ENCODE data around the gene OR2H1.

OR2H1 gene

DNA sequence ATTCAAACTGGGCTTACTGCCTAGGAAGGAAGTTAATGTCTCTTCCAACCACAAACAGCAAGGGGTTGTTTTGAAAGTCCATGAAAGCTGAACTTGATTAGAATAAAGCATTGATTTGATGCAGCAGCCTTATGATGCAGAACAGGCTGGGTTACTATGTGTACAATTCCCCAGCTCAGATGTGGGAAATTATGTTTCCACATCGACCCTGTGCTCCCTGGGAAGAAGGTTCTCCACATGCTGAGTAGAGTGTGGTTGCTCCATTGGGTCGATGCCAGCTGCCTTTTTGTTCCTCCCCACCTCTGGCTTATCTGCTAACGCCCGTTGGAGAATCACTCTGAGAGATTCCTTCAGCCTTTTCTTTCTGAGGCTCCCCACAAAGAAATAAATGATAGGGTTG, 29.6 kb downstream of the OR2H1 start:
- no peak for FAIRE-seq

- FAIRE-seq: no peak
These were observed 30.2 kb downstream of the OR2H1 start for GRCh38 chr6:29487131-29487530.

GRCh38 chr6:29487660-29488059, 30.7 kb downstream of the OR2H1 start, which contains the start of gene MAS1L:
Gene MAS1L (minus strand): TSS chr6:29487956. CDS start chr6:29487902, 54 bp downstream.
- no peak for FAIRE-seq

DNA sequence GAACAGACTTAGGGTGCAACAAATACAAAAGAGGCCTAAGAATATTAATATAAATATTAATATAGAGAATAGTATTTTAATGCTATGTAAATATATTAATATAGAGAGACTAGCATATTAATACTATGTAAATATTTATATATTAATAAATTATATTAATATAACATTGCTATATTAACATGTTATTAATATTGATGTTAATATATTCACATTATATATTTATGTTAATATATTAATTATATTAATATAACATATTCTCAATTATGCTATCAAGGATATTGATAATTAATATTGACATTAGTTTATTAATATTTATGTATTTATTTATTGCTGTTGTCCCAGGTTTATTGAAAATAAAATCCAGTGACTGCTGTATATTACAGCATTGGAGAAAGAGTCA, 31.9 kb downstream of the OR2H1 start:
- peak; percentile 62 for FAIRE-seq

GRCh38 chr6:29489286-29489685, 32.3 kb downstream of the OR2H1 start:
- FAIRE-seq: no peak

DNA sequence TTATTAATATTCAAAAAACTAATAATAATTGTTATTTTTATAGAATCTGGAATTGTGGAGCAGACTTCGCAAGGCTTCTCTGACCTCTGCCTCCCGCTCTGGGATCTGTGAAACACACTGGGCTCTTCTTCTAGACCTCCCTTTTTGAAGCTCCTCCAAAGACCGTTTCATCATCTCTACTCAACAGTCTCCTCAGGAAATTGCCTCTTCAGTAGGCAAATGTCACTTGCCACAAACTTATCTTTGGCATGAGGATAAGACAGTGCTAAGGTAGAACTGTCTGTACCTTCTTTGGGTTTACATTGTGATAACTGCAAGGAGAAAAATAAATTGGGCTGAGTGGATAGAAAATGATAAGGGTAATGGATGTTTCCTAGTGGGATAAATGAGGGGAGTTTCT, 33.1 kb downstream of the OR2H1 start:
- FAIRE-seq: no peak

- no peak for FAIRE-seq
These were observed 33.6 kb downstream of the OR2H1 start for GRCh38 chr6:29490552-29490951.

- no peak for FAIRE-seq
These were observed 34.6 kb downstream of the OR2H1 start for GRCh38 chr6:29491574-29491973.

DNA sequence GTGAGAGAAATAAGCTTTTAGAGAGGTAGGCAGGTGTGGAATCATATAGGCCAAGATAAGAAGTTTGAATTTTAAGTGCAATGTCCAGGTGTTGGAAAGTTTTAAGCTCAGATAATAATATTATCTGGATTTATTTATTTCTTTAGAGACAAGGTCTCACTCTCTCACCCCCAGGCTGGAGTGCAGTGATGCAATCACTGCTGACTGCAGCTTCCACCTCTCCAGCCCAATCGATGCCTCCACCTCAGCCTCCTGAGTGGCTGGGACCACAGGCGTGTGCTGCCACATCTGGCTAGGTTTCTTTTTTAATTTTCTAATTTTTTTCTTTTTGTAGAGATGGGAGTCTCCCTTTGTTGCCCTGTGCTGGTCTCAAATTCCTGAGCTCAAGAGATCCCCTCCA, 36.3 kb downstream of the OR2H1 start:
- no peak for FAIRE-seq

DNA sequence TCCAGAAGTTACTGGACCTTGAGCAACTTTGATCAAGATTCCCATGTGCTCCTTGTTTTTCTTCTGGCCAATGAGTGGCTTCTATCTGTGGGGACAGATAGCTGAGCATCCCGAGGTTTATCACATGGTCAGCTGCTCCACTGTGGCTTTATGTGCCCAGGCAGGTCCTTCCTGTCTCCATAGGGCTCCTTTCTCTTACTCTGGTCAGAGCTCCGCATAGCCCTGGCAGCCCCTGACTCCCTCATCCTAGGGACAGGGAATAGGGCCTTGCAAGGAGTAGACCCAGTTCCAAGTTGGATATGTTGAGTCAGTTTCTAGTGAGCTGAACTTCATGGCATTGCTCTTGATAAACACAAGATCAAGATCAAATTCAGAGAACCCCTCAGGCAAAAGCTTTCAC, 37.2 kb downstream of the OR2H1 start:
- no peak for FAIRE-seq

- no peak for FAIRE-seq
These were observed 38.6 kb downstream of the OR2H1 start for GRCh38 chr6:29495571-29495970.

DNA sequence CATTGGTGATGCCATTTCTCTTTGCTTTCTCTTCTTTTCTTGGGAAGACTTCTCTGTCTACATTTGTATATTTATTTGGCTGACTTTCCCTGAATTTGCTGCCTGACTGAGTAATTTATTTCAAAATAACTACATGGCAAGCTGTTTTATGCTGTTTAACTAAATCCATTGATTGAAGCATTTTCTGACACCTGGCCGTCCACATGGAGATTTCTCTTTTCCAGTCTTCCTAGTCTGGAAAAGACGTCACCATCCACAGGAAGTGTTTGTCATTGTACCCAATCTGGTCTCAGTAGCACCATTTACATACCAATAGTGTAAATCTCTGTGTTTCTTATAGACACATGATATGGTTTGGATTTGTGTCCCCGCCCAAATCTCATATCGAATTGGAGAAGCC, 40.0 kb downstream of the OR2H1 start:
- no peak for FAIRE-seq

DNA sequence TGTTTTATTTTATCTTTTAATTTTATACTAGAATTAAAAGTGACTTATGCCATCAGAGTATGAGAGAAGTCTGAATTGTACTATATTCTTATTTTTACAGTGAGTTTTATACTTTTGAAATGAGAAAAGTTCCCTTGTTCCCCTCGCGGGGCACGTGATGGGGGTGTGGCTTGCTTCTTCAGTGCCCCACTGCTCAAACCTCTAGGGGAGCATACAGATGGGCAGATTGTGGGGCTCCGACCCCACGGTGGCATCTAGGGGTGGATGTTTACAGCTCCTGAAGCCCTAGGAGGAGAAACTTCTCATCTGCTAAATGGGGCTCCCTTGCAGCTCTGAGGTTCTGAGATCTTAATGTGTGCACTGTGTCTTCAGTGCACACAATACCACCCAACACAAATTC, 42.7 kb downstream of the OR2H1 start:
- FAIRE-seq: no peak

GRCh38 chr6:29500594-29500993, 43.6 kb downstream of the OR2H1 start:
- FAIRE-seq: no peak

GRCh38 chr6:29501106-29501505, 44.2 kb downstream of the OR2H1 start:
- FAIRE-seq: no peak

- no peak for FAIRE-seq
These were observed 45.2 kb downstream of the OR2H1 start for GRCh38 chr6:29502181-29502580.

DNA sequence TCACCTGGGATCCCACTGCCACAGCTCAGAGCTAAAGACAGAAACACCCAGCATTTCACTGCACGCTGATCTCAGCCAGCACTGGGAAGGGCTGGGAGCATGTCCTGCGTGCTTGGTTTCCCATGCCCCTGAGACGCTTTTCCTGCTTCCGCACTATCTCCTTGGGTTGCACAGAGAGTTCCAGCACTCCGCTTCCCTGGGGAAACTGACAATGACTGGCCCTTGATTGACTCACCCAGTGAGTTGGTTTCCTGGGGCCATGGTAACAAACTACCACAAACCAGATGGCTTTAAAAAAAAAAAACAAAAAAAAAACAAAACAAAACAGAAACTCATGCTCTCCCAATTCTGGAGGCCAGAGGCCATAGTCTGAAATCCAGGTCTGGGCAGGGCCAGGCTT, 45.6 kb downstream of the OR2H1 start:
- FAIRE-seq: no peak

DNA sequence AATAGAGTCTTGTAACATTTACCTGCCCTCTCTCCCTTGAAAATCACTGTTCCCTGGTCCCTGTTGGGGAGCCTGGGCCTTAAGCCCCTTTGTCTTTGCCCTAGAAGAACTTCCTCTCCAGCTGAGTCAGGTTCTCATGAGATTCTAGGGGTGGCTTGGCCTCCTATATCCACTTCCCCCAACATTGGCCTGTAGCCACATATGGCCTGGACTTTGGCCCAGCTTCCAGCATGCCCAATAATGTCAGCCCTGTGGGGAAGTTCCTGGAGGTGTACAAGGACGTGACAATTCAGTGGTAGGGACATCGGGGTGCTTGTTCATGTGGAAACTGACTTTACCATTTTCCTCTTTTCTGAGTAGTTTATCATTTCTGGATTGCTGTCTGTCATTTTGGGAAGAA, 48.0 kb downstream of the OR2H1 start:
- no peak for FAIRE-seq

DNA sequence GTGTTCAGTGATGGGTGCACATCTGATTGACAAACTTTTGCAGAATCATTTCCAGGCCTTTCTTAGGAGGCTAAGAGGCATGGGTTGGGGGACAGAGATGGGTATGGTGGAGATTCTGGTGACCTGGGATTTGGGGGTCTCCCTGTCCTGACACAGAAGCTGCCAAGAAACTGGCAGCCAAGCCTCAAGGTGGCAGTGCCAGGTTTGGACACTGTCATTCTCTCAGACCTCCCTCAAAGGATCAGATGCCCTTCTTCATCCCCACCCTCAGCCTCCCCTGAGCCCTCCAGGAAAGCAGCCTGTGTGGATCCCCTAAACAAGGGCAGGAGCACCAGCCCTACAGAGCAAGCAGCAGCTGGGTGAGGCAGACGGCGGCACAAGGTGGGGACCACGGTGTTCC, 48.9 kb downstream of the OR2H1 start:
- FAIRE-seq: no peak

DNA sequence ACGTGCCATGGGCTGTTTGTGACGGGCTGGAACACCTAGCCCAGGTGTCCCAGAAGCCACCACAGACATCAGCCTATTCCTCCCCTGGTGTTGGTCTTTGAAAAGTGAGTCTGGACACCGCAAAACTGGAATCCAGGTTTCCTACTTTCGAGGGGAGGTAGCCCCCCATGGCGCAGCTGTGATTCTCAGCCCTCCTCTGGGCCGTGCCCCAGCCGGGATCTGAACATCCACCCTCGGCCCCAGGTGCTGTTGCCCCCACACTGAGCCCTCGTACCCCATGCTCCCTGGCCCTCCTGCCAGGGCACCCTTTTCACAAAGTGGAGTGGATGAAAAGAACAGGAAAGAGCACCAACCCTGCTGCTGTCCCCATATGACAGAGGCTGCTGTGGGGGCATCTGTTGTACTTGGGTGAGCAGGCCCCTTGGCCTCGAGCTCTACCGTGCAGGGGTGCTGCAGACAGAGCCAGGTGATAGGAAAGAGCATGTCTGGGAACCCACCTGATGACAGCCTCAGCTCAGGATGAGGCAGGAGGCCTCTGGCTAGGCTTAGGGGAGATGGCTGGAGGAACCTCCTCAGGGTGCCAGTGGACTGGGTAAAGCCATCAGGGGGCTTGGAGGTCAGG, 49.6 kb downstream of the OR2H1 start:
- FAIRE-seq: no peak

DNA sequence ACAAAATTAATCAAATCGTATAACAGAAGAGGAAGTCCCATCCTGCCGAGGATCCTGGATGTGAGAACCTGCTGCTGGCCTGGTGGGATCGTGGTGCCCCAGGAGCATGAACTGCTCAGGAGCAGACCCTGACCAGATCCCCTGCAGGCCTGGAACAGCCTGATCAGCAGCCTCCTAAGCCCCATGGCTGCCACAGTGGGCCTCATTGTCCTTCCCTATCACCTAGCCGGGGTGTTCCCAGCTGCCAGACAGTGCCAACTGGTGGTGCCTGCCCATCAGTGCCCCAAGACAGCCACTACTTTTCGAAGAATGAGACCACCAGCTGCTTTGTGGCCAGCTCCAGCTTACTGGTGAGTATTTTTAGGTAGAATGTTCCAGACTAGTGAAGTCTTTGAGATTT, 50.4 kb downstream of the OR2H1 start:
- FAIRE-seq: no peak

- FAIRE-seq: no peak
These were observed 52.3 kb downstream of the OR2H1 start for GRCh38 chr6:29509239-29509638.

- FAIRE-seq: no peak
These were observed 52.8 kb downstream of the OR2H1 start for GRCh38 chr6:29509711-29510110.

DNA sequence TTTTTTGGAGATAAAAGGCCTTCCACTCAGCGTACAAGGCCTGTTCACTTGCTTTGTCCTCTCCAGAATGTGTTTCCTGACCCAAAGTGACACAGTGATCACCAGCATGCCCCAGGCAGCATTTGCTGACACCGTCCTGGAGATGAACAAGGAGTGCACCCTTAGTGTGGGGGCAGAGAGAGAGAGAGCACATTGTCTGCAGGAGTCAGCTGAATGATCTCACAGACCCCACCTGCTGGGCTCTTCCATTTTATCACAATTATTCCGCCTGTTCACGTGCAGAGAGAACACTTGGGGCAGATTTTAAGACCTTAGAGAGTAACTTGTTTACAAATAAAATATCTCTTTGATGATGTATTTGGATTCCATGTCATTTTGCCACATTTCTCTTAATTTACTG, 53.2 kb downstream of the OR2H1 start:
- no peak for FAIRE-seq

- FAIRE-seq: no peak
These were observed 53.9 kb downstream of the OR2H1 start for GRCh38 chr6:29510746-29511300.

All from endometrium (tissue), 2 donors.